Skin of body (tissue), 2 donors: Measurements from ENCODE around the gene SUCO. TPM values are rescaled to one million over a fixed set of nuclear protein-coding genes. Genes with fewer than 3 reads are reported as not detected.
"Not testable (repeated sequence)": the region's sequence is repeated elsewhere in the genome, so short reads cannot be mapped to it uniquely, and the experiment has no call there.

Experiments
- DNase-seq: peaks from one replicate; lab custom pipeline; 2025; lab: John Stamatoyannopoulos, UW
- total RNA-seq: library from RNA; depleted of rRNA; stranded (reverse); fragments of >200 nt; gene quantifications from one replicate; pipeline ENCODE4 v1.2.3, GENCODE V29; 2014

The SUCO gene
- total RNA-seq, 1 donor from 2014 or later = 73.7 TPM

- no peak for DNase-seq
Measured at GRCh38 chr1:172603816-172604215, 70.9 kb downstream of the SUCO start.

- DNase-seq = no peak
Measured at GRCh38 chr1:172605641-172606040, 72.7 kb downstream of the SUCO start.

- DNase-seq = no peak
Measured at GRCh38 chr1:172607145-172607544, 74.2 kb downstream of the SUCO start.

GRCh38 chr1:172608098-172608601 lies 75.2 kb downstream of the SUCO start:
- no peak for DNase-seq

- DNase-seq = no peak
Measured at GRCh38 chr1:172609528-172609927, 76.6 kb downstream of the SUCO start.

- DNase-seq = no peak
Measured at GRCh38 chr1:172612478-172612877, 79.5 kb downstream of the SUCO start.

- DNase-seq = no peak
Measured at GRCh38 chr1:172613294-172613693, 80.3 kb downstream of the SUCO start.

- DNase-seq = no peak
Measured at GRCh38 chr1:172616195-172616594, 83.2 kb downstream of the SUCO start.

GRCh38 chr1:172616636-172617035 lies 83.7 kb downstream of the SUCO start:
- DNase-seq = no peak

GRCh38 chr1:172620603-172621002 lies 87.7 kb downstream of the SUCO start:
- DNase-seq = not testable (repeated sequence)

GRCh38 chr1:172622541-172622940 lies 89.6 kb downstream of the SUCO start:
- no peak for DNase-seq

- DNase-seq = no peak
Measured at GRCh38 chr1:172623748-172624147, 90.8 kb downstream of the SUCO start.

- no peak for DNase-seq
Measured at GRCh38 chr1:172626845-172627244, 93.9 kb downstream of the SUCO start.

GRCh38 chr1:172627702-172628101 lies 94.8 kb downstream of the SUCO start:
- no peak for DNase-seq

- DNase-seq = no peak
Measured at GRCh38 chr1:172628401-172628800, 95.5 kb downstream of the SUCO start.

GRCh38 chr1:172629170-172629569 lies 96.2 kb downstream of the SUCO start:
- DNase-seq = no peak

- DNase-seq = no peak
Measured at GRCh38 chr1:172629638-172630037, 96.7 kb downstream of the SUCO start.

- DNase-seq = no peak
Measured at GRCh38 chr1:172630056-172630818, 97.3 kb downstream of the SUCO start.

- DNase-seq = no peak
Measured at GRCh38 chr1:172630868-172631267, 97.9 kb downstream of the SUCO start.

GRCh38 chr1:172637522-172637921 lies 104.6 kb downstream of the SUCO start:
- no peak for DNase-seq

- no peak for DNase-seq
Measured at GRCh38 chr1:172638249-172638648, 105.3 kb downstream of the SUCO start.

- no peak for DNase-seq
Measured at GRCh38 chr1:172638885-172639831, 106.2 kb downstream of the SUCO start.
